CD4-positive, alpha-beta T cell treated with Interleukin-4 for 4 hours (primary cell): ENCODE measurements around the gene RAB36.

Experiments
- DNase-seq: peaks from one replicate; pipeline ENCODE4 v3.0.0-alpha.2; 2020

The RAB36 gene

DNA sequence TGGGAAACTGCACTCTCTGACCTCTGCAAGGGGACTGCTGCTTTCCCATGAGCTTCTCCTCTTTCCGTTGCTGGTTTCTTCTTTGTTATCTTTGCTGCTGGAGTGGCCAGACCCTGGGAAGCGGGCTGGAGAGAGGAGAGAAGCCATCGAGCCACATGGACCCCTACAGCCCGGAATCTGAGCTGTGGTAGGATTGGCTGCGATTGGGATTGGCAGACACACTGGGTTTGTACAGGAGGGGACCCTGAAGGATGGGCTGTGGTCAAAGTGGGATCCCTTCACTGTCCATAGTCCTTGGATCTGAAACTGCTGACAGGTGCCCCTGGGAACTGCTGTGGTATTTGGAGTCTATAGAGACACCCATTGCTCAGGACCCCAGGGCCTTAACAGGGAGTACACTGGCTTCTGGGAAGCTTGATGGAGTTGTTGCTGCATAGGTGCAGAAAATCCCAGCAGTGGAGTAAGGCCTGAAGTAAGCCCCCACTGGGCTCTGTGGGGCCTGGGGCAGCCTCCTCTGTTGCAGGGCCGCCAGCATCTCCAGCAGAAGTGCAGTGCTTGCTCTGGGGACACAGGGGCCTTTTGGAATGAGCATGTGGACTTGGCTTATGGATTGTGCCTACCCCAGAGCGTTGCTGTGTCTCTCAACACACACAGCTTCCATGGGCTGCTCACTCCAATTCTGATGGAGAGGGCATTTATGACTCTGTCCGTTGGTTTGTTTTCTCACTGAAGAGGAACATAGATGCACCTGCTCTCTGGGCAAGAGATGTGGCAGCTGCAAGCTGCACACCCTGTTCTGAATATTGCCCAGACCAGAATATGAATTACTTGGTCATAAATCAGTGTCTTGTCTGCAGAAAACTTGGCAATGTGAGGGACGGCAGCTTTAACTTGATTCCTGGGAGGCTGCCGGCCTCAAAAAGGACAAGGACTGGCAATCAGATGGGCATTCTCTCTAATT, 67.1 kb downstream of the RAB36 start:
- no peak for DNase-seq

DNA sequence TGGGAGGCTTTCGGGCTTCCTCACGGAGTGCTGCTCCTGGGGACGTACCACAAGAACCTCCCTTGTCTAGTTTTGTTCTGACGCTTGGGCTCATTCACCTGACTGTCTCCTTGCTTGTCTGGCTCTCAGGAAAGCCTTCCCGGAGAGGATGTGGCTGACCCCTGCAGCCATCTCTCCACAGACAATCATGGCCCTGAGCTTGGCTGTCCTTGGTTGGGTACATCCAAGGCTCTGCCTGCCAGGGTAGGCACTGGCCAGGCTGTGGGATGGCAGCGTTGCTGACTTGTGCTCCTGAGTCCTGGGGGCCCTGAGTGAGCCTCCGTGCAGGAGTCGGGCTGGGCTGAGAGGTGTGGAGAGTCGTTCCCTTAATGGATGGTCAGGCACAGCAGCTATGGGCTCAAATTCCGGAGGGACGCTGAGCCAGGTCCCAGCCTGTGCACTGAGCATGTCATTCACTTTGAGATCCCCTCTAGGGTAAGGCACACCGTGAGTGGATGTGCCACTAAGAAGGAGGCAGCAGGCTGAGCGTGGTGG, 67.8 kb downstream of the RAB36 start:
- DNase-seq = no peak

- DNase-seq = no peak
These were observed 68.5 kb downstream of the RAB36 start for GRCh38 chr22:23213581-23214334.
